ENCODE results near the gene FLT3.
"Not testable (repeated sequence)": the region's sequence is repeated elsewhere in the genome, so short reads cannot be mapped to it uniquely, and the experiment has no call there.

The FLT3 gene

GRCh38 chr13:28044608-28045007 lies 55.8 kb downstream of the FLT3 start:
- DNase-seq (ENCODE audit: low read depth): no peak

- no peak for DNase-seq (ENCODE audit: low read depth)
Measured at GRCh38 chr13:28043224-28043623, 57.2 kb downstream of the FLT3 start.

GRCh38 chr13:28041501-28041900 lies 58.9 kb downstream of the FLT3 start:
- no peak for DNase-seq (ENCODE audit: low read depth)

GRCh38 chr13:28041031-28041461 lies 59.3 kb downstream of the FLT3 start:
- DNase-seq (ENCODE audit: low read depth): no peak

GRCh38 chr13:28037399-28037798 lies 63.0 kb downstream of the FLT3 start:
- no peak for DNase-seq (ENCODE audit: low read depth)

- no peak for DNase-seq (ENCODE audit: low read depth)
Measured at GRCh38 chr13:28035146-28035782, 65.1 kb downstream of the FLT3 start.

DNA sequence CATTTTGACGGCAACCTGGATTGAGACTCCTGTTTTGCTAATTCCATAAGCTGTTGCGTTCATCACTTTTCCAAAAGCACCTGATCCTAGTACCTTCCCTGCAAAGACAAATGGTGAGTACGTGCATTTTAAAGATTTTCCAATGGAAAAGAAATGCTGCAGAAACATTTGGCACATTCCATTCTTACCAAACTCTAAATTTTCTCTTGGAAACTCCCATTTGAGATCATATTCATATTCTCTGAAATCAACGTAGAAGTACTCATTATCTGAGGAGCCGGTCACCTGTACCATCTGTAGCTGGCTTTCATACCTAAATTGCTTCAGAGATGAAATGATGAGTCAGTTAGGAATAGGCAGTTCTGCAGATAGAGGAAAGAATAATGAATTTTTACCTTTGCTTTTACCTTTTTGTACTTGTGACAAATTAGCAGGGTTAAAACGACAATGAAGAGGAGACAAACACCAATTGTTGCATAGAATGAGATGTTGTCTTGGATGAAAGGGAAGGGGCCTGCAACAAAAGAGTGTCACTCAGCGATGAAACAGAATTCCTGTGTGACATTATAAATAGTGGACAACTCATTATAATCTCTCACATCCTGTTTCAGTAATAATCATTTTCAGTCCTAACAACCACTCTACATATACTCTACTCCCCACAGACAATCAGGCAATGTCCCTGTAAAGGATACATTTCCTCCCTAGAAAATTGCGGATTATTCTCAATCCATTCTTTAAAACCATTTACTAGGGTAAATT lies 66.3 kb downstream of the FLT3 start:
- DNase-seq (ENCODE audit: low read depth): no peak

DNA sequence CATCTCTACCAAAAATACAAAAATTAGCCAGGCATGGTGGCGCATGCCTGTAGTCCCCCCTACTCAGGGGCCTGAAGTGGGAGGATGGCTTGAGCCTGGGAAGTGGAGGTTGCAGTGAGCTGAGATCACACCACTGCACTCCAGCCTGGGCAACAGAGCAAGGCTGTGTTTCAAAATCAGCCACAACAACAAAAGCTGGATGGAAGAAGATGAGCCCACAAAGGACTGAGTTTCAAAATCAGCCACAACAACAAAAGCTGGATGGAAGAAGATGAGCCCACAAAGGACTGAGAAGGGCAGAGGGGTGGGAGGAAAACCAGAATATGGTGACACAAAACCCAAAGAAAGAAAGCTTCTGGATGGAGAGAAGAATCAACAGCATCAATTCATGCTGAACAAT lies 67.9 kb downstream of the FLT3 start:
- not testable (repeated sequence) for DNase-seq (ENCODE audit: low read depth)

- DNase-seq (ENCODE audit: low read depth): no peak
Measured at GRCh38 chr13:28031896-28032288, 68.5 kb downstream of the FLT3 start.

GRCh38 chr13:28031220-28031895 lies 69.0 kb downstream of the FLT3 start:
- DNase-seq (ENCODE audit: low read depth): no peak

GRCh38 chr13:28027607-28028364 lies 72.6 kb downstream of the FLT3 start:
- DNase-seq (ENCODE audit: low read depth): no peak

DNA sequence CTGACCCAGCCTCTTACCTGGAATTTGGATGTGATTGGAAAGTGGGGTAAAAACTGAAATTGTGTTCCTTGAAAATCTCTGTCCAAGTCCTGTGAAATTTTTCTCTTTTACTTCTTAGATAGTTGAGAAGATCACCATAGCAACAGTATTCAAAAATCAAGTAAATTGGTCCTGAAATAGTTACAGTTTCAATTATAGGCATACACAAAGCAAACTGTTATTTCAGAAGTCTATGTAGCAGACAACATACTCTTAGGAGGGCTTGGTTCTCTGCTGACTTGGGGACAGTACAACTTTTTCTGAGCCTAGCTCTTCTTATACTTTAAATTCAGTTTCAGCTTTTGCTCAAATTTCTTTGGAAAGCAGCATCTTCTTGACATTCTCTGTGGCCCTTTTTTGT lies 73.3 kb downstream of the FLT3 start:
- DNase-seq (ENCODE audit: low read depth): no peak

DNA sequence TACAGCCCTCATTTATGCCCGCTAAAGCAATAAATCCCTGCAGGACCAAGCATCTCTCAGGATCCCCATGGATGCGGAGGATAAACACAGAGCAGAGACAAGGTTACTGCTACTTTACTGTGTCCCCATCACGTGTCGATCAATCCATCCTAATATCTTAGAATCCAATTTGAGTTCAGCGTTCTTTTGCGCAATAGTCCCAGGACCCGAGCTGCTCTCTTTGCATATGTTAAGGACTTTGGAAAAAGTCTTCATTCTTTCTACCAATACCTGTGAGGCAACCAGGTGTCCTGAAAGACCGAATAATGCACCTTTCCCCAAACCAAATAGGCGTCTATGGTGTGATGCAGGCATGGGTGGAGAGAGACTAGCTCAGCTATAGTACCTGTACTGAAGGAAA lies 73.9 kb downstream of the FLT3 start:
- no peak for DNase-seq (ENCODE audit: low read depth)

GRCh38 chr13:28022848-28023518 lies 77.4 kb downstream of the FLT3 start:
- DNase-seq (ENCODE audit: low read depth): no peak

GRCh38 chr13:28014301-28014700 lies 86.1 kb downstream of the FLT3 start:
- DNase-seq (ENCODE audit: low read depth): no peak

GRCh38 chr13:28013482-28013881 lies 86.9 kb downstream of the FLT3 start:
- DNase-seq (ENCODE audit: low read depth): no peak

DNA sequence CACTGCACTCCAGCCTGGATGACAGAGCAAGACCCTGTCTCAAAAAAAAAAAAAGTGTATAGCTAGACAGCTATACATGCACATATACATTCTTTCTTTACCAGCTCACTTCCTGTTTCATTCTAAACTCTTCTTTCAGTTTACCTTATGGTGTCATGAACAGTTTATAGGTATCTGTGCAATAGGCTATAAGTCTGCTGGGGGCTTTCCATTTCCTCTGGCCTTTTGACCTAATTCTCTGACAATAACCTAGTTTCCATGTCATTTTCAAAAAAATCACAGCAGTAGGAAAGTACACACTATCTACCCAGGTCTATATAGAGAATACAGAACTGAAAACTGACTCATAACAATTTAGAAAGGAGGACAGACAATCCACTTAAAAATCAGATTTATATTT lies 87.5 kb downstream of the FLT3 start:
- DNase-seq (ENCODE audit: low read depth): no peak

- DNase-seq (ENCODE audit: low read depth): no peak
Measured at GRCh38 chr13:28012383-28012782, 88.0 kb downstream of the FLT3 start.

DNA sequence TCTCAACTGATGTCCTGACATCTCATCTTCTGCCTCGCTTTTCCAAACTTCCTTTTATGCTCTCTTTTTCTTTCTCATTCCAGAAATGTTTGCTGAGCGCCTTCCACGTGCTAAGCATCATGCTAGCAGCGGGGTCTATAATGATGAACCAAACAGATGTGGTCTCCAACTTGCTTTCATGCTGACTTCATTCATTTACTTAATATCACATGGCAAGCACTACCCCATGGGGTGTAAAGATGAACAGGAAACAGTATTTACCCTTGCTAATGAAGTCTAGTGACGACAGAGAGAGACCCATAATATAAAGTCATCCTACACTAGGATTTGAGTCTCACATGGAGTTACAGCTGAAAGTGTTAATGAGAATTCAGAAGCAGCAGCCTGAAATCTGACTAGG lies 90.3 kb downstream of the FLT3 start:
- DNase-seq (ENCODE audit: low read depth): no peak

- DNase-seq (ENCODE audit: low read depth): not testable (repeated sequence)
Measured at GRCh38 chr13:28005016-28005415, 95.4 kb downstream of the FLT3 start.

GRCh38 chr13:28002886-28003698 lies 97.3 kb downstream of the FLT3 start:
- no peak for DNase-seq (ENCODE audit: low read depth)
